ENCODE data around the gene NAA20.
"Not testable (repeated sequence)": the region's sequence is repeated elsewhere in the genome, so short reads cannot be mapped to it uniquely, and the experiment has no call there.

Gene NAA20

GRCh38 chr20:19992996-19993908 is 23.9 kb upstream of the NAA20 start:
- DNase-seq, result no peak

GRCh38 chr20:19993958-19994669 is 23.0 kb upstream of the NAA20 start:
- no peak for DNase-seq

GRCh38 chr20:19995220-19995863 is 21.8 kb upstream of the NAA20 start:
- peak; percentile 59 to 73 for DNase-seq

GRCh38 chr20:19996222-19996621 is 20.9 kb upstream of the NAA20 start:
- no peak for DNase-seq

GRCh38 chr20:19996917-19997316 is 20.2 kb upstream of the NAA20 start:
- no peak for DNase-seq

GRCh38 chr20:19998990-19999705 is 18.0 kb upstream of the NAA20 start:
- DNase-seq, result no peak

GRCh38 chr20:20000211-20000968 is 16.8 kb upstream of the NAA20 start:
- DNase-seq, result peak; percentile 4 to 21

GRCh38 chr20:20002101-20002998 is 14.8 kb upstream of the NAA20 start:
- no peak for DNase-seq

GRCh38 chr20:20003031-20003954 is 13.9 kb upstream of the NAA20 start:
- DNase-seq, result peak; percentile 74 to 81

- DNase-seq, result not testable (repeated sequence)
Measured at GRCh38 chr20:20003955-20004322, 13.2 kb upstream of the NAA20 start.

- no peak for DNase-seq
Measured at GRCh38 chr20:20005342-20005741, 11.8 kb upstream of the NAA20 start.

- no peak for DNase-seq
Measured at GRCh38 chr20:20009784-20010253, 7.3 kb upstream of the NAA20 start.

- DNase-seq, result no peak
Measured at GRCh38 chr20:20010639-20011500, 6.3 kb upstream of the NAA20 start.

- DNase-seq, result no peak
Measured at GRCh38 chr20:20012541-20012940, 4.6 kb upstream of the NAA20 start.

- DNase-seq, result peak in 1 of 2 experiments; percentile 2
Measured at GRCh38 chr20:20014659-20015058, 2.5 kb upstream of the NAA20 start.

GRCh38 chr20:20017844-20018185 is 653 bp downstream of the NAA20 start:
- no peak for DNase-seq

- peak in 1 of 2 experiments; percentile 27 for DNase-seq
Measured at GRCh38 chr20:20018366-20018765, 1.2 kb downstream of the NAA20 start.

GRCh38 chr20:20019123-20019522 is 2.0 kb downstream of the NAA20 start:
- no peak for DNase-seq

GRCh38 chr20:20020908-20021307 is 3.7 kb downstream of the NAA20 start:
- no peak for DNase-seq

Measured in AML-193 (cell line).